HCT116 (cell line): ENCODE measurements around the gene SVBP.

Source experiments
- ATF3 ChIP-seq: IDR thresholded peaks from 2 replicates; pipeline ENCODE4 v1.6.1; 2012
- CEBPB ChIP-seq: IDR thresholded peaks from 2 replicates; pipeline ENCODE4 v1.6.1; 2012; ENCODE audit warnings: low read depth
- CTCF ChIP-seq, 3 experiments: fragments of 200-600 bp in 1 of 3; sonication (generic) in 1 of 3; IDR thresholded peaks in 2 of 3; conservative IDR thresholded peaks in 1 of 3; 2 replicates each; pipeline ENCODE4 v1.5.1; 2012 to 2017; ENCODE audit warnings: low read depth in 2 of 3, low read length in 2 of 3, antibody characterized with exemption in 1 of 3, borderline replicate concordance in 1 of 3, control low read depth in 1 of 3, mild to moderate bottlenecking in 1 of 3, mixed read lengths in 1 of 3, mixed run types in 1 of 3, moderate library complexity in 1 of 3; ENCODE audit not compliant: insufficient read depth in 1 of 3
- ELF1 ChIP-seq: IDR thresholded peaks from 2 replicates; pipeline ENCODE4 v1.6.1; 2012; ENCODE audit warnings: low read depth, borderline replicate concordance
- EZH2 ChIP-seq: fragments of 200-600 bp; sonication (generic); IDR thresholded peaks from 2 replicates; pipeline ENCODE4 v1.6.1; 2017; ENCODE audit warnings: antibody characterized with exemption, mixed run types
- FOSL1 ChIP-seq: IDR thresholded peaks from 2 replicates; pipeline ENCODE4 v1.6.1; 2012; ENCODE audit warnings: low read depth
- MAX ChIP-seq: IDR thresholded peaks from 2 replicates; pipeline ENCODE4 v1.6.1; 2012
- POLR2A ChIP-seq: IDR thresholded peaks from 2 replicates; pipeline ENCODE4 v1.7.0; 2011; ENCODE audit warnings: borderline replicate concordance; ENCODE audit not compliant: insufficient read depth, insufficient read length; ENCODE audit errors: extremely low read depth
- POLR2AphosphoS5 ChIP-seq: IDR thresholded peaks from 2 replicates; pipeline ENCODE4 v1.6.1; 2011; ENCODE audit warnings: mild to moderate bottlenecking, low read depth, low read length, moderate library complexity
- REST ChIP-seq: IDR thresholded peaks from 2 replicates; pipeline ENCODE4 v1.6.1; 2012; ENCODE audit warnings: low read depth
- SRF ChIP-seq: IDR thresholded peaks from 2 replicates; pipeline ENCODE4 v1.6.1; 2012; ENCODE audit warnings: low read depth
- YY1 ChIP-seq: IDR thresholded peaks from 2 replicates; pipeline ENCODE4 v1.6.1; 2011; ENCODE audit warnings: low read length, low read depth, moderate library complexity, mild to moderate bottlenecking; ENCODE audit not compliant: insufficient replicate concordance; ENCODE audit errors: extremely low read depth
- ZBTB33 ChIP-seq: IDR thresholded peaks from 2 replicates; pipeline ENCODE4 v1.6.1; 2011; ENCODE audit warnings: mild to moderate bottlenecking, low read length, moderate library complexity; ENCODE audit not compliant: insufficient replicate concordance; ENCODE audit errors: extremely low read depth

GRCh38 chr1:42831273-42831672 is 14.1 kb upstream of the SVBP start:
- TF ChIP-seq CTCF (IDR thresholded peaks at IDR 0.05 in 2 of 3, conservative IDR thresholded peaks at IDR 0.05 in 1 of 3; ENCODE audit: borderline replicate concordance in 1 of 3, insufficient read depth in 1 of 3, low read depth in 2 of 3, low read length in 2 of 3) = no peak
- no peak for TF ChIP-seq EZH2
- TF ChIP-seq SRF = no peak
- no peak for TF ChIP-seq ELF1
- TF ChIP-seq POLR2A = no peak
- TF ChIP-seq CEBPB = no peak
- TF ChIP-seq YY1 = no peak
- no peak for TF ChIP-seq REST
- TF ChIP-seq MAX = no peak
- no peak for TF ChIP-seq FOSL1
- no peak for TF ChIP-seq POLR2AphosphoS5
- TF ChIP-seq ATF3 = no peak
- no peak for TF ChIP-seq ZBTB33
